K562 (cell line): ENCODE data around the gene COX7A1.

ENCODE experiments used
- ATF7 ChIP-seq: fragments of 450-650 bp; IDR thresholded peaks from 2 replicates; pipeline ENCODE4 v1.7.1; 2014; ENCODE audit warnings: mild to moderate bottlenecking, moderate library complexity
- MLLT1 ChIP-seq, 2 experiments: fragments of 450-650 bp; IDR thresholded peaks; 2 replicates each; pipeline ENCODE4 v1.6.1; 2016
- SMAD1 ChIP-seq: fragments of 150-350 bp; IDR thresholded peaks from 2 replicates; pipeline ENCODE4 v1.6.1; 2014; ENCODE audit warnings: low read length, low read depth; ENCODE audit not compliant: partially characterized antibody
- SRSF1 ChIP-seq: fragments of 200-400 bp; formaldehyde crosslinking; IDR thresholded peaks from 2 replicates; pipeline ENCODE4 v1.6.1; 2017; ENCODE audit warnings: mild to moderate bottlenecking, low read depth, low read length, moderate library complexity
- TCFL5 ChIP-seq: fragments of 250-450 bp; sonication (Bioruptor Pico); conservative IDR thresholded peaks from 2 replicates; pipeline ENCODE4 v1.6.1; 2021; ENCODE audit warnings: mild to moderate bottlenecking, moderate library complexity, matching md5 sums

- TF ChIP-seq TCFL5 (CRISPR knock-in tag) (no peak), SMAD1 (no peak), MLLT1 (IDR thresholded peaks at IDR 0.05) (peak in 1 of 2 experiments; percentile 92; a peak in 3 of 4 replicates), SRSF1 (no peak), ATF7 (peak; percentile 89)
Measured at GRCh38 chr19:36139473-36140303, 12.6 kb downstream of the COX7A1 start, which contains the start of gene CAPNS1.
